NCI-H82 treated with DMSO at 0.1 percent for 48 hours (cell line): ENCODE measurements around the gene RTN4.

ENCODE experiments used
- DNase-seq: peaks from one replicate; lab custom pipeline; 2025; ENCODE audit not compliant: unreplicated experiment; lab: John Stamatoyannopoulos, UW

Gene RTN4

GRCh38 chr2:54955358-54956110, 94.7 kb downstream of the RTN4 start:
- DNase-seq = no peak

GRCh38 chr2:54954705-54955357, 95.4 kb downstream of the RTN4 start:
- peak; percentile 7 for DNase-seq

- DNase-seq = no peak
Measured at GRCh38 chr2:54954158-54954557, 96.1 kb downstream of the RTN4 start.

- DNase-seq = no peak
Measured at GRCh38 chr2:54952978-54953456, 97.2 kb downstream of the RTN4 start.

GRCh38 chr2:54952425-54952824, 97.8 kb downstream of the RTN4 start:
- no peak for DNase-seq

GRCh38 chr2:54950811-54951210, 99.4 kb downstream of the RTN4 start:
- no peak for DNase-seq

GRCh38 chr2:54949431-54949830, 100.8 kb downstream of the RTN4 start:
- DNase-seq = no peak

GRCh38 chr2:54948120-54948519, 102.1 kb downstream of the RTN4 start:
- no peak for DNase-seq

- DNase-seq = peak; percentile 26
Measured at GRCh38 chr2:54947646-54948045, 102.6 kb downstream of the RTN4 start.

- DNase-seq = no peak
Measured at GRCh38 chr2:54947136-54947535, 103.1 kb downstream of the RTN4 start.

GRCh38 chr2:54946220-54946805, 103.9 kb downstream of the RTN4 start:
- DNase-seq = no peak

GRCh38 chr2:54945391-54946219, 104.6 kb downstream of the RTN4 start:
- no peak for DNase-seq

GRCh38 chr2:54944724-54945326, 105.4 kb downstream of the RTN4 start:
- DNase-seq = no peak

GRCh38 chr2:54942373-54942772, 107.9 kb downstream of the RTN4 start:
- DNase-seq = no peak

- no peak for DNase-seq
Measured at GRCh38 chr2:54941248-54941984, 108.8 kb downstream of the RTN4 start.

- no peak for DNase-seq
Measured at GRCh38 chr2:54940723-54941122, 109.5 kb downstream of the RTN4 start.

GRCh38 chr2:54939446-54940118, 110.7 kb downstream of the RTN4 start:
- DNase-seq = no peak

GRCh38 chr2:54936766-54937165, 113.5 kb downstream of the RTN4 start:
- no peak for DNase-seq

- no peak for DNase-seq
Measured at GRCh38 chr2:54935389-54935788, 114.9 kb downstream of the RTN4 start.

GRCh38 chr2:54931473-54931872, 118.8 kb downstream of the RTN4 start:
- DNase-seq = no peak
